Esophagus muscularis mucosa (tissue), 4 donors: ENCODE results near the gene HOXC9. TPM values are rescaled to one million over a fixed set of nuclear protein-coding genes. Genes with fewer than 3 reads are reported as not detected.

Experiments used
- DNase-seq: peaks from one replicate; pipeline ENCODE4 v3.0.0-alpha.2; 2017; ENCODE audit errors: extremely low spot score
- H3K27ac ChIP-seq, 4 donors: fragments of 200-600 bp; sonication (generic); replicated peaks in 1 of 4; 1 replicate in 3 of 4; 2 replicates in 1 of 4; pipeline ENCODE4 v1.5.1; 2016 to 2019; ENCODE audit warnings: mild to moderate bottlenecking in 1 of 4
- H3K27me3 ChIP-seq, 4 donors: fragments of 200-600 bp; sonication (generic); one replicate each; pipeline versions ENCODE4 v1.5.1 to v1.6.0; 2016 to 2019
- H3K36me3 ChIP-seq, 4 donors: fragments of 200-600 bp; sonication (generic); one replicate each; pipeline ENCODE4 v1.5.1; 2016 to 2019
- H3K4me1 ChIP-seq, 4 donors: fragments of 200-600 bp; sonication (generic); one replicate each; pipeline ENCODE4 v1.5.1; 2016 to 2019
- H3K4me3 ChIP-seq, 4 donors: fragments of 200-600 bp; sonication (generic); 1 replicate in 2 of 4; 2 replicates in 2 of 4; pipeline ENCODE4 v1.5.1; 2016 to 2019; ENCODE audit warnings: mild to moderate bottlenecking in 4 of 4, moderate library complexity in 1 of 4
- H3K9me3 ChIP-seq, 4 donors: fragments of 200-600 bp; sonication (generic); 1 replicate in 3 of 4; 2 replicates in 1 of 4; pipeline ENCODE4 v1.5.1; 2016 to 2019
- EP300 ChIP-seq: sonication (generic); formaldehyde crosslinking; IDR thresholded peaks from one replicate; pipeline ENCODE4 v1.6.1; 2017; ENCODE audit warnings: antibody characterized with exemption
- POLR2A ChIP-seq: fragments of 450-650 bp; IDR thresholded peaks from one replicate; pipeline ENCODE4 v1.6.1; 2017; ENCODE audit warnings: antibody characterized with exemption, moderate library complexity, mild to moderate bottlenecking, low read depth
- POLR2AphosphoS5 ChIP-seq, 2 donors: sonication (generic); formaldehyde crosslinking; IDR thresholded peaks; one replicate each; pipeline ENCODE4 v1.6.1; 2017; ENCODE audit warnings: antibody characterized with exemption in 2 of 2
- WGBS: methylation state at CpG from one replicate; pipeline ENCODE4 v1.1.5; 2018; 5-methylcytosine and 5-hydroxymethylcytosine counted together
- intact Hi-C: fragments of 100-400 bp; cut with DNase I; formaldehyde crosslinking; loops from one replicate; pipeline ENCODE4 v1.15.1; 2023
- total RNA-seq, 4 donors: library from RNA; depleted of rRNA; stranded (reverse); fragments of >200 nt; gene quantifications; one replicate each; pipeline versions ENCODE4 v1.1.0 to v1.2.1, GENCODE V29; 2016
- TF ChIP-seq, protein P1 (sequence below), 3 experiments: fragments of 200-600 bp in 2 of 3; fragments of 450-650 bp in 1 of 3; sonication (generic) in 2 of 3; IDR thresholded peaks; one replicate each; pipeline ENCODE4 v1.5.1; 2017 to 2019; ENCODE audit warnings: antibody characterized with exemption in 3 of 3, mild to moderate bottlenecking in 2 of 3, moderate library complexity in 1 of 3

HOXC9 gene
- total RNA-seq, 4 donors from 2014 or later: not detected

DNA sequence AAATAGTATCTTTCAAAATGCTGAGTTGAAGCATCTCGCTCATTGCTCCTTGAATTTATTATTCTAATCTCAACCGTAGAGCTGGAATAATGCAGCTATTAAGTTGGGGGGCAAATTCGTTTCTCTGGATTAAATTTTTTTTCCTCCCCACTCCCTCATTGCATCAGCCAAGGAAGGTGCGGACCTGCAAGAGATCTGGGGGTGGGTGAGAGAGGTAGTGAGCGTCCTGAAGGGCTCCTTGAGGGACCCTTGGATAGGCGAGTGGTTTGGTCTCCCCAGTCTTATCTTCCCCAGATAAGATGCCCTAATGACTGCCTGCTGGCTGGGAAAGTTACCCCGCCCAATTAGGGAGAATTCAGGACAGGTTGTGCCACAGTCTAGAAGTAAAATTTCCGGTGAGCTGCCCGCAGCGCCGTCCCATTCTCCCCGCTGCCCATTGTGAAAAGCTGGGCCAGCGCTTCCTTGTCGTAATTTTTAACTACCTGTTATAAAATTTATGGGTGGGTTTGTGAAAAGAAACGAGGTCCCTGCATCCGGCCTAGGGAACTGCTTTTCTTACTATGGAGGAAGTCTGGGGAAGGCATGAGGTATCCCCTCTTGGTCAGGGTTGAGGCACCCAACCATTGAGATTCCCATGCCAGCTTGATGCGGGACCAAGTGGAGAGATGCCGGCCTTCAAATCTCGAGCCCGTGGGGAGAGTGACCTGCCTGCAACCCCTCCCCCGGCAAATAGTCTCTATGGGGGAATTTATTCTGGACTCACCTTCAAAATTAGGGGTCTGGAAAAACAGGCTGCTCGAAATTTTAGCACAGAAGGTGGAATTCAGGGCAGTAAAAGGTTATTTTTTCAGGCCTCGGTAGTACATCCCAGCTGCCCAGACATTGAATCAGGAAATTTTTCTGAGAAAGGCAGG, 15.3 kb downstream of the HOXC9 start:
- DNase-seq: no peak
- H3K27ac ChIP-seq: no peak overlapping the region
- H3K27me3 ChIP-seq: peaks cover 0 to 100% (median 74%) of the 10 kb centered on the region in 4 donors
- no peaks in the 10 kb centered on the region for H3K9me3 ChIP-seq
- peak in 1 of 2 donors; percentile 29 for TF ChIP-seq POLR2AphosphoS5 (IDR thresholded peaks at IDR 0.05)
- no peak for TF ChIP-seq POLR2A
- intact Hi-C loops: loop anchor here (10.0 kb wide), 1 partner anchor 350 kb away; the partner anchor contains the start of gene GPR84
- H3K4me3 ChIP-seq: no peak overlapping the region
- 17% methylated on average over 22 of the region's 23 CpGs for WGBS
- H3K36me3 ChIP-seq: no peaks in the 10 kb centered on the region
- peaks cover 22 to 74% (median 50%) of the 10 kb centered on the region in 4 donors for H3K4me1 ChIP-seq

GRCh38 chr12:54016051-54016450, 16.1 kb downstream of the HOXC9 start:
- Histone ChIP-seq H3K4me1 (peaks cover 22 to 66% (median 49%) of the 10 kb centered on the region in 4 donors), H3K27me3 (peaks cover 0 to 100% (median 66%) of the 10 kb centered on the region in 4 donors), H3K4me3 (no peak overlapping the region), H3K27ac (no peak overlapping the region), H3K36me3 (no peaks in the 10 kb centered on the region), H3K9me3 (no peaks in the 10 kb centered on the region)
- intact Hi-C loops: loop anchor here (10.0 kb wide), 1 partner anchor 349 kb away; the partner anchor contains the start of gene GPR84
- DNase-seq: no peak
- WGBS: 17% methylated on average over 3 of the region's 3 CpGs
- no peak for TF ChIP-seq EP300
- TF ChIP-seq POLR2AphosphoS5 (IDR thresholded peaks at IDR 0.05): no peak
- TF ChIP-seq, protein P1, sequence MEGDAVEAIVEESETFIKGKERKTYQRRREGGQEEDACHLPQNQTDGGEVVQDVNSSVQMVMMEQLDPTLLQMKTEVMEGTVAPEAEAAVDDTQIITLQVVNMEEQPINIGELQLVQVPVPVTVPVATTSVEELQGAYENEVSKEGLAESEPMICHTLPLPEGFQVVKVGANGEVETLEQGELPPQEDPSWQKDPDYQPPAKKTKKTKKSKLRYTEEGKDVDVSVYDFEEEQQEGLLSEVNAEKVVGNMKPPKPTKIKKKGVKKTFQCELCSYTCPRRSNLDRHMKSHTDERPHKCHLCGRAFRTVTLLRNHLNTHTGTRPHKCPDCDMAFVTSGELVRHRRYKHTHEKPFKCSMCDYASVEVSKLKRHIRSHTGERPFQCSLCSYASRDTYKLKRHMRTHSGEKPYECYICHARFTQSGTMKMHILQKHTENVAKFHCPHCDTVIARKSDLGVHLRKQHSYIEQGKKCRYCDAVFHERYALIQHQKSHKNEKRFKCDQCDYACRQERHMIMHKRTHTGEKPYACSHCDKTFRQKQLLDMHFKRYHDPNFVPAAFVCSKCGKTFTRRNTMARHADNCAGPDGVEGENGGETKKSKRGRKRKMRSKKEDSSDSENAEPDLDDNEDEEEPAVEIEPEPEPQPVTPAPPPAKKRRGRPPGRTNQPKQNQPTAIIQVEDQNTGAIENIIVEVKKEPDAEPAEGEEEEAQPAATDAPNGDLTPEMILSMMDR (IDR thresholded peaks at IDR 0.05): no peak
- no peak for TF ChIP-seq POLR2A

GRCh38 chr12:54016478-54016964, 16.6 kb downstream of the HOXC9 start:
- WGBS: 6% methylated on average over 25 of the region's 25 CpGs
- no peak overlapping the region for H3K27ac ChIP-seq
- intact Hi-C loops: loop anchor here (10.0 kb wide), 1 partner anchor 348 kb away; the partner anchor contains the start of gene GPR84
- no peaks in the 10 kb centered on the region for H3K36me3 ChIP-seq
- peak overlapping the region; percentile 30 to 56 (median 49) for H3K4me3 ChIP-seq
- peaks cover 0 to 100% (median 61%) of the 10 kb centered on the region in 4 donors for H3K27me3 ChIP-seq
- no peak for DNase-seq
- peaks cover 22 to 61% (median 44%) of the 10 kb centered on the region in 4 donors for H3K4me1 ChIP-seq
- no peak for TF ChIP-seq POLR2AphosphoS5 (IDR thresholded peaks at IDR 0.05)
- H3K9me3 ChIP-seq: no peaks in the 10 kb centered on the region

GRCh38 chr12:54017027-54017788, 17.2 kb downstream of the HOXC9 start:
- TF ChIP-seq POLR2A: no peak
- TF ChIP-seq, protein P1 (IDR thresholded peaks at IDR 0.05): no peak
- TF ChIP-seq EP300: no peak
- intact Hi-C loops: loop anchor here (10.0 kb wide), 1 partner anchor 348 kb away; the partner anchor contains the start of gene GPR84
- peaks cover 0 to 100% (median 59%) of the 10 kb centered on the region in 4 donors for H3K27me3 ChIP-seq
- WGBS: 4% methylated on average over 24 of the region's 24 CpGs
- peak overlapping the region in 3 of 4 donors; percentile 22 to 61 (median 36) for H3K27ac ChIP-seq
- no peak for DNase-seq
- H3K36me3 ChIP-seq: no peaks in the 10 kb centered on the region
- no peaks in the 10 kb centered on the region for H3K9me3 ChIP-seq
- peaks cover 22 to 57% (median 44%) of the 10 kb centered on the region in 4 donors for H3K4me1 ChIP-seq
- H3K4me3 ChIP-seq: peak overlapping the region; percentile 48 to 62 (median 53)

- Histone ChIP-seq H3K27me3 (peaks cover 0 to 100% (median 56%) of the 10 kb centered on the region in 4 donors), H3K4me3 (peak overlapping the region; percentile 48 to 62 (median 53)), H3K9me3 (no peaks in the 10 kb centered on the region), H3K27ac (peak overlapping the region in 3 of 4 donors; percentile 22 to 61 (median 36)), H3K4me1 (peaks cover 22 to 57% (median 44%) of the 10 kb centered on the region in 4 donors), H3K36me3 (no peaks in the 10 kb centered on the region)
- intact Hi-C loops: loop anchor here (10.0 kb wide), 1 partner anchor 347 kb away; the partner anchor contains the start of gene GPR84
- 0% methylated on average over 2 of the region's 34 CpGs for WGBS
- no peak for DNase-seq
- TF ChIP-seq POLR2A (no peak), POLR2AphosphoS5 (IDR thresholded peaks at IDR 0.05) (peak; percentile 54 to 59)
Observed at GRCh38 chr12:54017878-54018467, 18.0 kb downstream of the HOXC9 start.
